GM10847 (cell line): ENCODE measurements around the gene GCNT2.

Experiments used
- POLR2A ChIP-seq: IDR thresholded peaks from 2 replicates; pipeline ENCODE4 v1.6.1; 2011; ENCODE audit not compliant: insufficient read length; ENCODE audit errors: extremely low read depth

Gene GCNT2

DNA sequence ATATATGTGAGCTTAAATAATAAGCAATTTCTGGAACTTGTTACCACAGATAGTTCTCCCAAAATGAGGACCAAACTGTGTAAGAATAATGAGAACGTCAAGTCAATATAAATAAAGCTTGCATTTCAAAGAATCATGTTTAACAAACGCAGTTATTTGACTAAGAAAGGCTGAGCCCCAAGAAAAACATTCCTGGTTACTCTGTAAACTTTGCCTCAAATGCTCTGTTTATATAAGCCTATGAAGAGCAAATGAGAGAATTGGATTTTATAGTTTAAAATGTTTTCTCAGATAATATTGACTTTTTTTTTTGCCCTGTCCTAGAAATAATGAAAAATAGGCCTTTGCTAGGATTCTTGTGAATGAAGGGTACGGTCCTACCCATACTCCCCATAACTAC lies 91.9 kb downstream of the GCNT2 start:
- TF ChIP-seq POLR2A, result no peak

DNA sequence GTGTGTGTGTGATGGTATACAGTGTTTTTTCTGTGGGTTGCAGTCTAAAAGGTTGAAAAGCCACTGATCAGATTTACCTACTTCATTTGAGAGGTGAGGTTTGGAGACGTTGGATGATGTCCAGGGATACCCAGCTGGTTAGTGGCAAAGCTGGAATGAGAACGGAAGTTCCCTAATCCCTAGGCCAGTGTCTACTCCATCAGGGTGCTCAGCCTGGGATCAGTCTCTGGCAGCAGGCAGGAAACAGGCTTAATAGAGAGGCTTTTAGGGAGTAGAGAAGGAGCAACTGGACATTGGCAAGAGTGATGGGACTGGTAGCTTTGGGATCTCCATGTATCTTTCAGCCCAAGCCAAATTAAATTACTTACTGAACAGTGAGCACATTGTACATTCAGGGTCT lies 92.6 kb downstream of the GCNT2 start:
- TF ChIP-seq POLR2A, result no peak

DNA sequence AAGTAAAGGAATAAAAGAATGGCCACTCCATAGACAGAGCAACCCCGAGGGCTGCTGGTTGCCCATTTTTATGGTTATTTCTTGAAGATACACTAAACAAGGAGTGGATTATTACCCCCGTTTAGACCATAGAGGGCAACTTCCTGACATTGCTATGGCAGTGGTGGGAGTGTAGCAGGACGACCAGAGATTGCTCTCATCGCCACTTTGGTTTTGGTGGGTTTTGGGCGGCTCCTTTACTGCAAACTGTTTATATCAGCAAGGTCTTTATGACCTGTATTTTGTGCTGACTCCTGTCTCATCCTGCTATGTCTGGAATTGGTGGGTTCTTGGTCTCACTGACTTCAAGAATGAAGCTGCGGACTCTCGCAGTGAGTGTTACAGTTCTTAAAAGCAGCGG lies 94.5 kb downstream of the GCNT2 start:
- no peak for TF ChIP-seq POLR2A

DNA sequence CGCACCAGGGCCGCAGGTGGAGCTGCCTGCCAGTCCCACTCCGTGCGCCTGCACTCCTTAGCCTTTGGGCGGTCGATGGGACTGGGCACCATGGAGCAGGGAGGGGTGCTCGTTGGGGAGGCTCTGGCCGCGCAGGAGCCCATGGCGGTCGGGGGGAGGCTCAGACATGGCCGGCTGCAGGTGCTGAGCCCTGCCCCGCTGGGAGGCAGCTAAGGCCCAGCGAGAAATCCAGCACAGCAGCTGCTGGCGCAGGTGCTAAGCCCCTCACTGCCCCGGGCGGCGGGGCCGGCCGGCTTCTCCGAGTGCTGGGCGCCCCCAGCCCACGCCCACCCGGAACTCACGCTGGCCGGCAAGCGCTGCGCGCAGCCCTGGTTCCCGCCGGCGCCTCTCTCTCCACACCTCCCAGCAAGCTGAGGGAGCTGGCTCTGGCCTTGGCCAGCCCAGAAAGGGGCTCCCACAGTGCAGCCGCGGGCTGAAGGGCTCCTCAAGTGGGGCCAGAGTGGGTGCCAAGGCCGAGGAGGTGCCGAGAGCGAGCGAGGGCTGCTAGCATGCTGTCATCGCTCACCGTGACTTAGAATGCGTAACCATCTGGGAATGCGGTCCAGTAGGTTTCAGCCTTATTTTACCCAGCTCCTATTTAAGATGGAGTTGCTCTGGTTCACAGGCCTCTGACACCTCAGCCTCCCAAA lies 96.0 kb downstream of the GCNT2 start:
- no peak for TF ChIP-seq POLR2A

DNA sequence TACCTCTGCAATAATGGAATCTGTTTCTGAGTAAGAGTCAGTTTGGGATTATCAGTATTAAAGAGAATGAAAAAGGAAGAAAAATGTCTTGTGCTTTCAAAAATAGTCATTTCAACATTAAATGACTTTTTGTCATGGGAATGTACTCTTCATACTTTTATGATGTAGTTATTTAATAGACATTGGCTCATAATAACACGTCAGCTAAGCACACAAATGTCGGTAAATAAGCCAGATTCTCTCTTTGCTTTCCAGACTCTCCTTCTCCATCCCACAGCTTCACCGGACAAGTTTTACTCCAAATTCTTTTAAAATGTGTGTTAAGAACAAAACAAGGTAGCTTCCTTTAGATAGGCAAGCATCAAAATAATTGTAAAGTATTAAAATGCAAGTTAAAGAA lies 97.3 kb downstream of the GCNT2 start:
- TF ChIP-seq POLR2A, result no peak

DNA sequence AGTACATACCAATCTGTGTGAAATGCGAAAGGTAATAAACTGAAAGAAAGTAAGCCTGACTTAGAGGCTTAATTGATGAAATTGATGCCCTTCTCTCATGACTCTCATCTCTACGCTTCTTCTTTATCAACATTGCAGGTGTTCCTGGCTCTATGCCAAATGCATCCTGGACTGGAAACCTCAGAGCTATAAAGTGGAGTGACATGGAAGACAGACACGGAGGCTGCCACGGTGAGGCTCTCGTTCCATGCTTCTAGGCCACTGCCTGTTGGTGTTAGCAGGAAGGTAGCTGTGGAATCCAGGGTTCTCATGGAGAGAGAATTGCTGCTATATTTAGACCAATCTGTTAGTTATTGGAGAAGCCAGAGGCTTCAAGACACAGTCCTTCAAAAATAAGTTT lies 100.1 kb downstream of the GCNT2 start:
- no peak for TF ChIP-seq POLR2A

DNA sequence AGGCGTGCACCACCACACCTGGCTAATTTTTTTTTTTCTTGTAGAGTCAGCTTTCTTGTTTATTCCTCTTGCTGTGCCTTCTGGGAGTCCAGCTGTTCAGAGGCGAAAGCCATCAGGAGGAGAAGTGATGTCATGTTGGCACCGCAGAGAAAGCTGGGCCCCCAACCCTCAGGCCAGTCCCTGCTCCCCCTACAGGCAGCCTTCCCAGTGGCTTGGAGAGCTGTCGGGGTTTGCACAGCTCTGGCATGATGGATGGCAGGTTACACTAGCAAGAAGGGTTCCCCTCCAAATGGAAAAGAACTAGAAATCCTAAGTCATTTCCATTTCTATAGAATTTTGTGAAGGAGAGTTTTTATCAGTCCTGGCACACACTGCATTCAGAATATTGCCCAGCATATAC lies 100.7 kb downstream of the GCNT2 start:
- no peak for TF ChIP-seq POLR2A

DNA sequence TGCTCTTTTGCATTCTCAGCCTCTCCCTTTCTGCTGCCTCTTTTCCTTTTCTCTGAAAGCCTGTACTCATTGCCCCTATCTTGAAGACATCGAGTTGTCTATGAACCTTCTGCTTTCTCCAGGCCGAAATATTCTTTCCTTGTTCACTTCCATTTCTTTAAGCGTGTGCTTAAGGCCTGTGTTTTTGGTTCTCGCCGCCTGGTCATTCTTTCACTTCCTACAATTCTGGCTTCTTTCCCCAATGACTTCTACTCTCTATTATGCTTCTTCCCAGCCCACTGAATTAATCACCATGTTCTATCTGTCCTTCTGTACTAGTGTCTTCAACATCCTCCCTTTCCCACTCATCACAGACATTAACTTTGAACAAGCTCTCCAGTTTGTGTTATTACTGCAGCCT lies 103.7 kb downstream of the GCNT2 start:
- no peak for TF ChIP-seq POLR2A

DNA sequence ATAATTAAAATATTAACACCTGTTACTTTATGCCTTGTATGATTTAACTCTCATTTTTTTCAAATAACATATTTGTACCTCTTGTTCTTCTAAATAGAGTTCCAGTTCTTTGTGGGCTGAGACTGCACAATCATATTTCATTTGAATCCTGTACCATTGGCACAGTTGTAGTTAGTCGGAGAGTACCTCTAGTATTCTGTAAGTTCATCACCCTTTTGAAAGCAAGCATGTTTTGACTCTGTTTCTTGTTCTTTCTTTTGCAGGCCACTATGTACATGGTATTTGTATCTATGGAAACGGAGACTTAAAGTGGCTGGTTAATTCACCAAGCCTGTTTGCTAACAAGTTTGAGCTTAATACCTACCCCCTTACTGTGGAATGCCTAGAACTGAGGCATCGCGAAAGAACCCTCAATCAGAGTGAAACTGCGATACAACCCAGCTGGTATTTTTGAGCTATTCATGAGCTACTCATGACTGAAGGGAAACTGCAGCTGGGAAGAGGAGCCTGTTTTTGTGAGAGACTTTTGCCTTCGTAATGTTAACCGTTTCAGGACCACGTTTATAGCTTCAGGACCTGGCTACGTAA lies 105.1 kb downstream of the GCNT2 start:
- no peak for TF ChIP-seq POLR2A

DNA sequence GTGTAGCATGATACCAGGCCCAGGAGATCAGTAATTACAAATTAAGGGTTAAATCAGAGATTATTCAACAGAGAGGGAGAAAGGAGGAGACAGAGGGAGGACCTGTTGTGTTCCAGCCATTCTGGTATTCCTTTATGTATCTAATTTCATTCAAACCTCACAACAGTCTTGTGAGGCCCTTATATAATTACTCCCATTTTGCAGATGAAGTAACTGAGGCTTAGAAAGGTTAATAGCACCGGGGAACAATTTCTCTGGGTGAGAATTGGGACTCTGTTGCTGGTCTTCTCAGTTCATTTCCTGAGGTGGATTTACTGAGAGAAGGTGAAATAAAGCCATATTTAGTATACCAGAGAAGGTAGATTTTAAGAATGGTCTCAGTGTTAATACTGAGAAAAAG lies 106.6 kb downstream of the GCNT2 start:
- no peak for TF ChIP-seq POLR2A

DNA sequence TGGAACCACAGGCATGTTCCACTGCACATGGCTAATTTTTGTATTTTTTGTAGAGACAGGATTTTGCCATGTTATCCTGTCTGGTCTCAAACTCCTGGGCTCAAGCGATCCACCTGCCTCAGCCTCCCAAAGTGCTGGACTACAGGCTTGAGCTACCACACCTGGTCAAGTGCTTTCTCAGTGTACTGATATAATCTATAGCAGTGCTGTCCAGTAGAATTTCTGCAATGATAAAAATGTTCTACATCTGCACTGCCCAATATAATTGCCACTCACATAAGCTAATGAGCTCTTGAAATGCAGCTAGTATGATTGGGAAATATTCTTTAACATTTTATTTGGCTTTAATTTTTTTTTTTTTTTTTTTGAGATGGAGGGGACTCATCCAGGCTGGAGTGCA lies 109.0 kb downstream of the GCNT2 start:
- TF ChIP-seq POLR2A, result no peak

DNA sequence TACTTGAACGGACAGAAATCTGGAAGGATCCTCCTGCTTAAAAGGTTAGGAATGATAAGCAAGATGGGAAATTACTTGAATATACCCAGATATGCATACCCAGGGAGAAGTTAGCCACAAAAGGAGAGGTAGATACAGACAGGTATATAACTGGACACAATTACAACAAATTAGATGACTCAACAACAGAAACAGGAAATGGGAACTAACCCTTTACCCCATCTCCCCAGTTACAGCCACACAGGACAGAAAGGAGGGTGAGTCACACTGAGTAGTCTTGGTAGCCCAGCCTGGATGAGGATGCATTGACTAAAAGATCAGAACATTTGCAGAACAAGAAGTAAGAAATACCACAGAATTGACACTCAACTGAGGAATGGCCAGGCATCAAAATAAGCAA lies 112.1 kb downstream of the GCNT2 start:
- no peak for TF ChIP-seq POLR2A

DNA sequence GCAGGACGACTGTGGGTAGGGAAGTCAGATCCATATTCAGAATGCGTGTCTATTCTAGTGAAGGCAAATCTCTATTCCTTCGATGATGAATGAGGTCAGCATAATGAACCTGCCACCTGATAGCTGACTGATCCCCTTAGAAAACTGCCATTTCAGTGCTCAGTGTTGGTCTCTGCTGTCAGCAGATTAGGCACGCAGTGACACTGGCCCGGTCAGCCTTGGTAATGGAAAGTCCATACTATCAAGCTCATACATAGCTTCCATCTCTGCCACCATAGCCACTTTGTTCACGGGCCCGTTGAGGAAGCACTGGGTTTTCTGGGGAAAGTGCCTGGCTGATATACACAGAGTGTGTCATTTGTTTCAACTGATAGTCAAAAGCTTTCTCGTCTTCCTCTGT lies 119.3 kb downstream of the GCNT2 start:
- TF ChIP-seq POLR2A, result no peak

DNA sequence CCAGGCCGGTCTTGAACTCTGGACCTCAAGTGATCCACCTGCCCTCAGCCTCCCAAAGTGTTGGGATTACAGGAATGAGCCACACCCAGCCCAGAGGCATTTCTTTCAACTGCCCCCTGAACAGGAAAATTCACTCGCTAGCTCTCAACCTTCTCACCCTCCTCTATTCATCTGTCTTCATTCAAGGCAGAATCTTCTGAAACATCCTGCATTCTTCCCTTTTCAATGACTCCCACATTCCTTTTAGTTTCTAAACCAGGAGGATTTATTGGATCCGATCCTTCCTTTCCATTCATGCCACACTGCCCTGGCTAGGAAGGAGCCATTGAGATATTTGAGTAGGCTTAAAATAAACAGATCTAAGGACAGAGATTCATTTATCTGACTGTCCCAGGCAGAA lies 120.4 kb downstream of the GCNT2 start:
- no peak for TF ChIP-seq POLR2A

DNA sequence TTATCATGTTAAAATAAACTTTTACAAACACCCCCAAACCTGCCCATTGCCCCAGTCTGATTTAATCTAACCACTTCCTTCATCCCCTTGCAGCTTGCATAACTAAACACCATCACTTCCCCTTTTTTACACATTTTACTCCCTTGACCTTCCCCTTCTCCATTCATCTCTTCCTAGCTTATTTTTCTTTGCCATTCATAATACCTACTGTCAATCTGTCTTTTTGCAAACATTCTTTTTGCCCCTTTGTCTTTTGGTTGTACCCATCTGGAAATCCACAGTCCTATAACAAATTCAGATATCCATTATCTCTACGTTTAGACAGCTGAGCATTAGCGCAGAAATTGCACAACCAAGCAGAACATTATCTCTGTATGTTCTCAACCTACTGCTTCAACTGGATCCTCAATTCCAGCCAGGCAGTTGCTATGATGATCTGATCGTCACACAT lies 122.1 kb downstream of the GCNT2 start:
- no peak for TF ChIP-seq POLR2A

DNA sequence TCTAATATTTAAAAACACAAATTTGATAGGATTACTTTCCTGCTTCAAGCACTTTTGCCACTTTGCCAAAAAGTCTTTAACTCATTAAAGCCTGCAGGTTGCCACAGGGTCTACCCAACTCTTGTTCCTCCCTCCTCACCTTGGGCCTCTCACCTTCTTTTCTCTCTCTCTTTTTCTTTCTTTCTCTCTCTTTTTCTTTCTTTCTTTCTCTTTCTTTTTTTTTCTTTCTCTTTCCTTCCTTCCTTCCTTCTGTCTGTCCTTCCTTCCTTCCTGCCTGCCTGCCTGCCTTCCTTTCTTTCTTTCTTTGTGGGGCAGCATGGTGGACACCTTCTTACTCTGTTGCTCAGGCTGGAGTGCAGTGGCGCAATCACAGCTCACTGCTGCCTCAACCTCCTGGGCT lies 123.1 kb downstream of the GCNT2 start:
- TF ChIP-seq POLR2A, result no peak

DNA sequence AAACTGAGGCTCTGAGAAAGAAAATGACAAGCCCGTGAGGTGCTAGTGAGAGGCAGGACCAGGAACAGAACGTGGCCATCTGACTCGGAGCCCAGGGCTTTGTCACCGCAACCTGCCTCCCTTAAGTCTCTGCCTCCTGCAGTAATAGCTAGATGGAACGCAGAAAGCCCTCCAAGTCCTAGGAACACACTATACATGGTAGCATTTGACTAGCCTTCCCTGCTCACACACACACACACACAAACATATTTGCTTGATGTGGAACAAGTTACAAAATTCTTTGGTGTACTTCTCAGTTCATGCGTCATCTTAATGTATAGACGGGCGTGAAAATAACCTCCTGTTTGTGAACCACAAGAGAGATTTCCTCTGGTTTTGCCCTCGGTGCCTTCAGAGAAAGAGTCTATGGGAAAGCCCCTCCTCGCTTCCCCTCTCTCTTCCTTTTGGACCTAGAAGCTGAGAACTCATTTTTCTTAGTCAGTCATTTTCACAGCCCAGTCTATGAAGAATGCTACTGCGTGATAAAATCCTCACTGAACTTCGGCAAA lies 134.4 kb downstream of the GCNT2 start:
- TF ChIP-seq POLR2A, result no peak
